ENCODE data around the gene KDM4C.

Gene KDM4C

DNA sequence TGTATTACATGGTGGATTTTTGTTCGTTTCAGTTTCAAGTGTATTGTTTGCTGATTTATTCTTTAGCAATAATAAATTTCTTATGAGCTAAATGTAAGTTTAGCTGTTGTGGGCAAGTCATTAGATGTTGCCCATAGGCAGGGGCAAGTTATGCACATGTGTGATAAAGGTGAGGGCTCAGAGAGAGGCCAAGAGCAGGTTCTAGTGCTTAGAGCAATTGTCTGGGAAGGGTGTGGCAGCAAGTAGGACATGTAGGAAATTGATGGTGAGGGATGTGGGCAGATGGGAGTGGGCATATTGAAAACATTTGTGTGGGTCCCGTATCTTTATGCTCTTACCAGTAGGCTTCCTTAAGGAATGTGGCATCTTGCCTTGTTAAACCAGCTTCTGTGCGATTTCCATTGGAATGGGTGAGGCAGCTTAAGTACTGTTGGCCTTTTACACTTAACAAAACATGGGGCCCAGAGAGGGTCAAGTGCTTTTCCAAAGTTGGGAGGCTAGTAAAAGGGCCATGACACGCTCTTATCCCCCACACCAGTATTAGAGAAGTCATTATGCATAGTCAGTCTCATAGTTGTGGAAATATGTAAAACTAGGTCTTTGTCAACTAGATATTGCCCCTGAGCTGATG, 60.6 kb downstream of the KDM4C start:
- H3K27me3 Mint-ChIP-seq: no peaks in the 10 kb centered on the region
- peaks cover 25% of the 10 kb centered on the region for H3K4me1 Mint-ChIP-seq
- H3K27ac Mint-ChIP-seq: no peak overlapping the region
- H3K9me3 Mint-ChIP-seq: no peaks in the 10 kb centered on the region
- peaks cover 10% of the 10 kb centered on the region for H3K36me3 Mint-ChIP-seq
- H3K4me3 Mint-ChIP-seq: no peak overlapping the region

DNA sequence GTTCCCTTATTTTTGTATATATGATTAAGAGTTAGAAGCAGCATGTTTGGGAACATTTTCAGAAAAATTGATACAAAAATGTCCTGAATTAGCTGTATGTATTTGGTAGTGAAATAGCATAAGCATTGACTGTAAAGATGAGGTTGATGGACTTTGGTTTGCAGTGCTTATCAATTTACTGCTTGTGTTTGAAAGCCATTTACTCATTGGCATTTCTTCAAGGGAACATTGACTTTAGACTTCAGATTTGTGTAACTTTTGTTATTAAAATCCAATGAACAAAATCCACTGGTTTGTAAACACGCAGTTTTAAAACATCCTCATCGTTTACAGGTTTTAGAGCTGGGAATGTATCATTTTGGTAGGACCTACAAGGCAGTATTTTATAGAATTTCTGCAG, 61.3 kb downstream of the KDM4C start:
- Mint-ChIP-seq H3K4me1 (peaks cover 20% of the 10 kb centered on the region), H3K27me3 (no peaks in the 10 kb centered on the region), H3K9me3 (no peaks in the 10 kb centered on the region), H3K27ac (no peak overlapping the region), H3K4me3 (no peak overlapping the region), H3K36me3 (peaks cover 13% of the 10 kb centered on the region)

DNA sequence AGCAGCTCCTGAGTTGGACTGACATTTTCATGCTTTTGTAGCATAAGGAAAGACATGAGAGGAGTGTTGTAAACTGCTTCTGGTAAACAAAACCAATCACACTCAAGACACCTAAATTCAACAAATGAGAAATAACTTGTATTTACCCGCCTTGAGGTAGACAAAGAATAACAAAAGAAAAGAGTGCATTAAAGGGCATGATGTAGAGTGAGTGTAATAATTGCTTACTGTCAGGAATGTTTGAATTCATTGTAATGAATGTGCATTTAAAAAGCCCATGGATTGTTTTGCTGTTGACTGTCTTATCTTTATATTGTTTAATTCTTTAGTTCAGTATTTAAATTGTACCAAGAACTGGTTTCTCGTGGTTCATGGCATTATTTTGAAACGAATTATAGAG, 61.8 kb downstream of the KDM4C start:
- no peak overlapping the region for H3K4me3 Mint-ChIP-seq

DNA sequence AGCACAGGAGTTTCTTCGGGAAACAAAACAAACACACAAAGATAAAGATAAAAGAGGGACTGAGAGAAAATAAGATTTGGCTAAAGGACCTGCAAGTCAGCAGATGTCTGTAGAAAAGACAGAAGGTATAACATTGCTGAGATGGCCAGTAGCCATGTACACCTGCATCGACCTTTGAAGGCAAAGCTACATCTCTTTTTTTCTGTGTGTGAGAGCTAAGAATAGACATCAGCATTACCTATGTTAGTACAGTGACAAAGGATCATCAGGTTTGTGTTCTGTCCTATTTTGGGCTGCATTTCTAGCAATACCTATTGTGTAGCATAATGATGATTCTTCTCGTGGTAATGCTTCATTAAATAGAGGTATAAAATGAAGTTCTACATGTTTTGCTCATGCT, 64.9 kb downstream of the KDM4C start:
- H3K4me1 Mint-ChIP-seq: peaks cover 18% of the 10 kb centered on the region
- no peak overlapping the region for H3K4me3 Mint-ChIP-seq
- H3K9me3 Mint-ChIP-seq: no peaks in the 10 kb centered on the region
- no peak overlapping the region for H3K27ac Mint-ChIP-seq
- peaks cover 17% of the 10 kb centered on the region for H3K36me3 Mint-ChIP-seq
- no peaks in the 10 kb centered on the region for H3K27me3 Mint-ChIP-seq

More for the DNA sequence above, 61.8 kb downstream of the KDM4C start:
- Mint-ChIP-seq H3K27me3 (no peaks in the 10 kb centered on the region), H3K4me1 (peaks cover 20% of the 10 kb centered on the region), H3K36me3 (peaks cover 14% of the 10 kb centered on the region), H3K27ac (no peak overlapping the region), H3K9me3 (no peaks in the 10 kb centered on the region)

DNA sequence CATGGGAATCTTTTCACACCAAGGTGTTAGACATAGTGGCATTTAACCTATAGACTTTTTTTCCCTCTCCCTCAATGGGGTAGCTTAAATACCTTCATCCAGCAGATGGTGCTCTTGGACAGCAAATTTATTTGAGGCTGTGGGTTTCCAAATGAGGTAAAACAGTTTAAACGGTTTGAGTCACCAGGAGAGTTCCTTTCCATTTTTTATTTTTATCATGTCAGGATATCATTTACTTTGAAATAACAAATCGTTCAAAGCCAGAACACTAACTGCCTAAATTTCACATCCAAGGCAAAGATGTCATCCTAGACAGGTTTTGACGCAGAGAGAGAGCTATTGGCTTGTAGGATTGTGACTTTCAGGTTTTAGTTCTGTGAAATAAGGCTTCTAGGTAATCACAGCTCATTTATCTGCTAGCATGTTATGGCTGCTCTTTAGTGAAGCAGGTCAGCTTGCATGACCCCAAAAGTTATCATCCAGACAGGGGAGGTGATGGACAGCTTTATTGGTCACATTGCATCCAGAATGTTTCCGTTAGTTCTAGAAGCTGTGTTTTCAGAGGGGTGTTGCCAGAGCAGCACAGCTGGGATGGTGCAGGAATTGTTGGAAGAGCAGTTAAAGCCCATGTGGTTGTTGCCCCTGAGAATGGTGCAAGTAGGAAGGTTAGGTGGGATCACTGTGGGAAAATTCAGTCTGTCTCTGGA, 69.8 kb downstream of the KDM4C start:
- no peaks in the 10 kb centered on the region for H3K27me3 Mint-ChIP-seq
- H3K4me1 Mint-ChIP-seq: peaks cover 8% of the 10 kb centered on the region
- peak overlapping the region; percentile 47 for H3K27ac Mint-ChIP-seq
- peaks cover 23% of the 10 kb centered on the region for H3K36me3 Mint-ChIP-seq
- H3K9me3 Mint-ChIP-seq: no peaks in the 10 kb centered on the region
- H3K4me3 Mint-ChIP-seq: no peak overlapping the region

DNA sequence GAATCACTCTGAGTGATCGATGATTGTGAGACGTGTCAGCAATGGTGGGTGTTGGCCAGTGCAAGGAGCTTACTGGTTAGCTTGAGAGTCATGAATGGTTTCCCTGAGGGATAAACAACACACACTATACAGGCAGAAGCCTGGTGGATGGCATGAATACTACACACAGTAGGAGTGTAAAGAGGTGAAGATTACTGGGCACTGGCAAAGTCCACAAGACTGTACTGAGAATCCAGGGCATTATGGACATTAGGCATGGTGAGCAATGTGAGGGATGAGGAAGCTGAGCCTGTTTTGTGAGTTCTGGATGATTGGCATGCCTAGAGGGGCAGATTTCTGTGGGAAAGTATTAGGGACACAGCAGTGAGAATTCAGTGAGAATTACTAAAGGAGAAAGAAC, 71.3 kb downstream of the KDM4C start:
- Mint-ChIP-seq H3K27me3 (no peaks in the 10 kb centered on the region), H3K4me3 (no peak overlapping the region), H3K36me3 (peaks cover 23% of the 10 kb centered on the region), H3K4me1 (peaks cover 8% of the 10 kb centered on the region), H3K9me3 (no peaks in the 10 kb centered on the region), H3K27ac (peak overlapping the region; percentile 44)

DNA sequence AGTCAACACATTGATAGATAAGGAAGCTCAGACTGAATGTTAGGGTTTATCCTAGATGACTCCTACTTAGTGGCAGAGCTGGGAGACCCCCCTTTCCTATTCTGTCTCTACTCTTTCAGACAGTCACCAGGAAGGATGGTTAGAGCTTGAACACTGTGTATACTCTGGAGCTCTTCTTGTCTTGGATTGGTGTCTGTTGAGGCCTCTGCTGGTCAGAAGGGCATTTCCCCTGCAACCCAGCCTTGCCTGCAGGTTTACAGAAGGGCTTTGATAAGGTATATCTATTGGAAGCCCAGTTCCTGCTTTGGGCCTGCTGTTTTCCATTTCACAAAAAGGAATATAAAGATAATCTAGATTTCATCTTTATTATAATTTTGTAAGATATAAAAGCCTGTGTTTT, 71.8 kb downstream of the KDM4C start:
- Mint-ChIP-seq H3K9me3 (no peaks in the 10 kb centered on the region), H3K4me1 (peaks cover 8% of the 10 kb centered on the region), H3K27ac (no peak overlapping the region), H3K27me3 (no peaks in the 10 kb centered on the region), H3K4me3 (no peak overlapping the region), H3K36me3 (peaks cover 24% of the 10 kb centered on the region)

DNA sequence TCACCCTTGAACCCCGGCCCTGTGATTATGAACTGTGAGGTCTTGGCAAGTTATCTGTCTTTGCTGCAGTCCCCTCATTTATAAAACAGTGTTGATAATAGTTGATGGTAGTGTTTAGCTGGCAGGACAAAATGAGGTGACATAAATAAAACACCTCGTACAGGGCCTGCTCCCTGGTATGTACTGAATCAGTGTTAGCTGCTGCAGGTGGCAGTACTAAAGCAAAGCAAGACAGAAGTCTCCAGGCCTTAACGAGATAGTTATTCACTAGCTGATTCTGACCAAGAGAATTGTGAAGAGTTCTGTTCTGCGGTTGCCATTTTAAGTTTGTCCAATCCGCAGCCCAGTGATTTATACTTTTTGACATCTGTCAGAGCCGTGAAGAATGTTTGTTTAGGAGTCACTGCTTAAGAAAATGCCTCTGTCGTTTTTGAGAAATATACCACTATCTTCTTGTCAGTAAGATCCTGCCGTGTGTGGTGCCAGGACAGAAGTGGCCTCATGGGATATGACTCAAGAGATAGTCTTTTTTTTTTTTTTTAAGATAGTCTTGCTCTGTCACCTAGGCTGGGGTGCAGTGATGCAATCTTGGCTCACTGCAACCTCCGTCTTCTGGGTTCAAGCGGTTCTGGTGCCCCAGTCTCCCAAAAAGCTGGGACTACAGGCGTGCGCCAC, 75.9 kb downstream of the KDM4C start:
- Mint-ChIP-seq H3K27ac (no peak overlapping the region), H3K9me3 (no peaks in the 10 kb centered on the region), H3K27me3 (no peaks in the 10 kb centered on the region), H3K36me3 (peaks cover 33% of the 10 kb centered on the region), H3K4me1 (no peaks in the 10 kb centered on the region), H3K4me3 (no peak overlapping the region)

DNA sequence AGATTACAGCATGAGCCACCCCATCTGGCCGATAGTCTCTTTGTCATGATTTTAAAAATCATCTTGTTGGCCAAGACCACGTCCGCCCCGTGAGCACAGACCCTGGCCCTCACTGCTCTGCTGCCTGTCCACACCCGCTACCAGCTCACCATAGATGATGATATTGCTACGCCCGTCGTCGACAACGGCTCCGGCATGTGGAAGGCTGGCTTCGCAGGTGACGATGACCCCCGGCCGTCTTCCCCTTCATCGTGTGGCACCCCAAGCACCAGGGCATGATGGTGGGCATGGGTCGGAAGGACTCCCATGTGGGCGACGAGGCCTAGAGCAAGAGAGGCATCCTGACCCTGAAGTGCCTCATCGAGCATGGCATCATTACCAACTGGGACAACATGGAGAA, 76.5 kb downstream of the KDM4C start:
- Mint-ChIP-seq H3K27ac (no peak overlapping the region), H3K4me3 (no peak overlapping the region), H3K27me3 (no peaks in the 10 kb centered on the region), H3K36me3 (peaks cover 29% of the 10 kb centered on the region), H3K4me1 (no peaks in the 10 kb centered on the region), H3K9me3 (no peaks in the 10 kb centered on the region)

DNA sequence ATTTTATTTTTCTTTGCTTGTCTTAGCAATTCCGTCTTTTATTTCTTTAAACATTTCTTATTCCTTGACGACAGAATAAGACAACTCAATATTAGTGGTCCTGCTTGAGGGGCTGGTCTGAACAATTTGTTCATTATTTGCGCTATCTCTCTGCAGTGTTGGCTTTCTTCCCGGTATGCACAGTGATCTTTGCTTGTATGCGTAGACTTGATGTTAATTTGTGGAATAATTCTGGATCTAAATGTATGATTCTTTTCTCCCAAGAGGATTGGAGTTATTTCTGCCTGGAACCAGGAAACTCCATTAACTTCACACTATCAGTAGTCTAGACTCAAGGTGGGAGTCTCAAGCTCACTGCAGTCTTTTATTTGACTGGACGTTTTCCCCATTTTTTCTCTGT, 80.4 kb downstream of the KDM4C start:
- Mint-ChIP-seq H3K4me3 (no peak overlapping the region), H3K36me3 (peaks cover 19% of the 10 kb centered on the region), H3K9me3 (no peaks in the 10 kb centered on the region), H3K27me3 (no peaks in the 10 kb centered on the region), H3K4me1 (peaks cover 10% of the 10 kb centered on the region), H3K27ac (no peak overlapping the region)

DNA sequence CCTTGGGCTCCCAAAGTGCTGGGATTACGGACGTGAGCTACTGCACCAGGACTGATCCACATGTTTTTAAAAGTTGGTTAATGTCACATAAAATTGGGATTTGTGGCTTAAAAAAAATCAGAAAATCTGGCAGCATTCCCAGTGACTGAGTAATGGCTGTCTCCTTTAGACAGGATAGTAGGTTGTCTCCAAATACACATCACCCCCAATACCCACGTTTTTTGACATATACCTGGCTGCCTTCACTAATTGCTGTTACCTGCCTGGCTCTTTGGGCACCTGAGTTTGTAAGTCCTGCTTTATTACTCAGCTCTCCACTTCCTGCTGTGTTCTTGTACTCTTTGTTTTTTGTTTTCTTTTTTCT, 84.8 kb downstream of the KDM4C start:
- H3K4me3 Mint-ChIP-seq: no peak overlapping the region
- H3K36me3 Mint-ChIP-seq: no peaks in the 10 kb centered on the region
- H3K27ac Mint-ChIP-seq: no peak overlapping the region
- H3K4me1 Mint-ChIP-seq: peaks cover 25% of the 10 kb centered on the region
- H3K27me3 Mint-ChIP-seq: no peaks in the 10 kb centered on the region
- no peaks in the 10 kb centered on the region for H3K9me3 Mint-ChIP-seq

DNA sequence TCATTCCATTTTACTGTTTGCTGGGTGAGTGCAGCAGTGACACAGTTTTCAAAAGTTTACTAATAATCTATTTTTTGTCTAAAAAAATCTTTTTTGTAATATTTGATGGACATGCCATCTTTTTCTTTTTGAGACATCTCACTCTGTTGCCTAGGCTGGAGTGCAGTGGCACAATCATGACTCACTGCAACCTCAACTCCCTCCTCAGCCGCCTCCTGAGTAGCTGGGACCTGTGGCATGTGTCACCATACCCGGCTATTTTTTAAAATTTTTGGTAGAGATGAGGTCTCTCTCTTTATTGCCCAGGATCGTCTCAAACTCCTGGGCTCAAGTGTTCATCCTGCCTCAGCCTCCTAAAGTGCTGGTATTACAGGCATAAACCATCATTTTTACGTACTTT, 86.0 kb downstream of the KDM4C start:
- H3K4me1 Mint-ChIP-seq: peaks cover 26% of the 10 kb centered on the region

DNA sequence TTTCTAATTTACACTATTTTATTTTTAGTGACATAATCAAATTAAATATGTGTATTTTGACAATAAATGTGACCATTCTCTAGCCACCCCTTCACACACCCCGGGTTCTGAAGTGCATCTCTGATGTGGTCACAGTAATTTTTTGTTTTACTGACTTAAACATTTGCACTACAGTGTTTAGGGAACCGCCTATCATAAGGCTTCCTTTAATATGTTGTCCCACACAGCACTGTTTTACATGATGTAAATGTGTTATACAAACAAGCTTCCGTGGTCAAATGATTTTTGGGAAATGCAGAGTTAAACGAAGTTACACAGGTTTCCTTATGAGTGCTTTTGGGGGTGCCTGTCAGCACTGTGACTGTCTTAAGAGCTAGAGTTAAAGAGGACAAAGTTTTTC, 86.5 kb downstream of the KDM4C start:
- Mint-ChIP-seq H3K27me3 (no peaks in the 10 kb centered on the region), H3K27ac (no peak overlapping the region), H3K9me3 (no peaks in the 10 kb centered on the region), H3K4me1 (peaks cover 29% of the 10 kb centered on the region), H3K36me3 (peaks cover 4% of the 10 kb centered on the region), H3K4me3 (no peak overlapping the region)

More for the DNA sequence above, 86.0 kb downstream of the KDM4C start:
- H3K27me3 Mint-ChIP-seq: no peaks in the 10 kb centered on the region
- no peaks in the 10 kb centered on the region for H3K9me3 Mint-ChIP-seq
- H3K4me3 Mint-ChIP-seq: no peak overlapping the region
- H3K27ac Mint-ChIP-seq: no peak overlapping the region
- H3K36me3 Mint-ChIP-seq: peaks cover 2% of the 10 kb centered on the region

DNA sequence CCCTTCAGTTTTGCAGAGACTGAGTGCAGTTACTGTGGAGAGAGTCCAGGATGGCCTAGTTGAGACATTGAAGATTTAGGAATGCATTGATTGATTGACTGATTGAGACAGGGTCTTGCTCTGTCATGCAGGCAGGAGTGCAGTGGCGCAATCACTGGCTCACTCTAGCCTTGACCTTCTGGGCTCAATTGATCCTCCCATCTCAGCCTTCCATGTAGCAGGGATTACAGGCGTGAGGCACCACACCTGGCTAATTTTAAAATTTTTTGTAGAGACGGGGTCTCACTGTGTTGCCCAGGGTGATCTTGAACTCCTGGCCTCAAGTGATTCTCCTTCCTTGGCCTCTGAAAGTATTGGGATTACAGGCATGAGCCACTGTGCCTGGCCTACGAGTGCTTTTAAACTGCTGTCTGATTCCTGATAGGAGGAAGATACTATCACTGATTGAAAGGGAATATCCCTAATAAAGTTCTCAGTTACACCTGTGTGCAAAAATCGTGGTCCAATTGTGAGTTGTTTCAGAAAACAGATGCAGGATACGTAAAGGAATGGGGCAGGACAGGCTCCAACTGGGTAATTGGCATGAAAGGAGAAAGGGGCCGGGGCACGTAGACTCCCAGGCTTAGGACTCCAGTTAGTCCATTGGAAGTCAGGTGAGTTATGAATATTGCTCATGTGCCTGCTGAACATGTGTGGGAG, 87.5 kb downstream of the KDM4C start:
- H3K27me3 Mint-ChIP-seq: no peaks in the 10 kb centered on the region
- peaks cover 9% of the 10 kb centered on the region for H3K36me3 Mint-ChIP-seq
- no peaks in the 10 kb centered on the region for H3K9me3 Mint-ChIP-seq
- peaks cover 29% of the 10 kb centered on the region for H3K4me1 Mint-ChIP-seq
- no peak overlapping the region for H3K27ac Mint-ChIP-seq
- H3K4me3 Mint-ChIP-seq: no peak overlapping the region

DNA sequence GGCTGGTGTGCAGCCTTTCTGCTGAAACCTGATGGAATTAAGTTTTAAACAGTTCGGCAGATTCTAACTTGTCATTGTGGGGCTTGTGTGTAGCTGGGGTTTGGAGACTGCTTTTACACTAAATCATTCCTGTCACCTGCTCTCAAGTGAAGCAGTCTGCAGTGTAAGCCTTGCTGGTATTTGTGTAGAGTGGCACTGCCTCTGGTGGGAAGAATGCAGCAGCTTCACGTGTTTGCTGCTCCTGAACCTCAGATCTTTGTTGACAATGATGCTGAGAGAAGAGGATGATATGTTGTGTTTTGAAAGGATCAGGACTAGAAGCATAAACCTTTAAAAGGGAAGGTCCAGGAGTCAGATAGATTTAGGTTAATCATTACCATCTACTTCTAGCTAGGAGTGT, 88.1 kb downstream of the KDM4C start:
- H3K4me1 Mint-ChIP-seq: peaks cover 25% of the 10 kb centered on the region
- no peak overlapping the region for H3K4me3 Mint-ChIP-seq
- H3K9me3 Mint-ChIP-seq: no peaks in the 10 kb centered on the region
- no peaks in the 10 kb centered on the region for H3K27me3 Mint-ChIP-seq
- H3K36me3 Mint-ChIP-seq: peaks cover 9% of the 10 kb centered on the region
- H3K27ac Mint-ChIP-seq: peak overlapping the region; percentile 56

Measured in activated naive CD4-positive, alpha-beta T cell treated with anti-CD3 and anti-CD28 coated beads, Interleukin-2, amount 50 U/mL, for 24 hours (primary cell).